K562 (cell line): ENCODE data around the gene CENPO. TPM values are rescaled to one million over a fixed set of nuclear protein-coding genes. Genes with fewer than 3 reads are reported as not detected.
A peak's percentile ranks its signal among the peaks of the same experiment; 100 is the strongest.

Experiments used
- DDX20 ChIP-seq: fragments of 450-650 bp; IDR thresholded peaks from 2 replicates; pipeline ENCODE4 v1.6.1; 2016; ENCODE audit warnings: missing genetic modification characterization, low read depth, mild to moderate bottlenecking, missing compliant biosample characterization, moderate library complexity
- EGR1 ChIP-seq: fragments of 450-650 bp; conservative IDR thresholded peaks from 2 replicates; pipeline ENCODE4 v1.6.1; 2017; ENCODE audit warnings: mild to moderate bottlenecking
- EP300 ChIP-seq: IDR thresholded peaks from 2 replicates; pipeline ENCODE4 v1.6.1; 2012; ENCODE audit warnings: low read length, improper control_type of control experiment
- KDM1A ChIP-seq, 2 experiments: fragments of 450-650 bp; IDR thresholded peaks; 2 replicates each; pipeline ENCODE4 v1.6.1; 2016; ENCODE audit warnings: mild to moderate bottlenecking in 2 of 2
- MED1 ChIP-seq: sonication (generic); formaldehyde crosslinking; IDR thresholded peaks from 2 replicates; pipeline ENCODE4 v1.8.1; 2023; ENCODE audit warnings: missing genetic modification reagents, borderline replicate concordance
- NR2C2 ChIP-seq, 2 experiments: fragments of 200-800 bp in 1 of 2; sonication (Bioruptor generic) in 1 of 2; sonication (generic) in 1 of 2; formaldehyde crosslinking in 1 of 2; IDR thresholded peaks; 2 replicates each; pipeline versions ENCODE4 v1.6.1 to v1.8.0; 2016 to 2022; ENCODE audit warnings: mild to moderate bottlenecking in 1 of 2, missing compliant biosample characterization in 1 of 2, missing genetic modification characterization in 1 of 2, missing genetic modification reagents in 1 of 2
- PCBP1 ChIP-seq: fragments of 200-400 bp; formaldehyde crosslinking; IDR thresholded peaks from 2 replicates; pipeline ENCODE4 v1.6.1; 2018; ENCODE audit warnings: mild to moderate bottlenecking, low read depth, low read length; ENCODE audit not compliant: poor library complexity, severe bottlenecking
- POLR2B ChIP-seq: fragments of 450-650 bp; IDR thresholded peaks from 2 replicates; pipeline ENCODE4 v1.6.1; 2018; ENCODE audit warnings: low read depth; ENCODE audit not compliant: partially characterized antibody
- RAD21 ChIP-seq, 2 experiments: fragments of 250-450 bp in 1 of 2; fragments of 450-650 bp in 1 of 2; sonication (Bioruptor Pico) in 1 of 2; formaldehyde crosslinking in 1 of 2; IDR thresholded peaks in 1 of 2; conservative IDR thresholded peaks in 1 of 2; 2 replicates each; pipeline versions ENCODE4 v1.4.0 to v1.8.0; 2020 to 2022; ENCODE audit warnings: mild to moderate bottlenecking in 2 of 2, moderate library complexity in 1 of 2
- RBBP5 ChIP-seq: fragments of 200-600 bp; sonication (generic); IDR thresholded peaks from 2 replicates; pipeline ENCODE4 v1.6.1; 2012; ENCODE audit warnings: borderline replicate concordance, mild to moderate bottlenecking, low read length, control low read depth, inconsistent platforms; ENCODE audit not compliant: insufficient read depth, poor library complexity, severe bottlenecking
- SNRNP70 ChIP-seq: fragments of 200-400 bp; formaldehyde crosslinking; optimal IDR thresholded peaks from 2 replicates; pipeline ENCODE3; 2017; ENCODE audit warnings: low read depth, low read length
- ZFX ChIP-seq: sonication (generic); formaldehyde crosslinking; IDR thresholded peaks from 2 replicates; pipeline ENCODE4 v1.8.0; 2022; ENCODE audit warnings: mild to moderate bottlenecking, missing genetic modification reagents, moderate library complexity
- ZNF3 ChIP-seq: fragments of 250-450 bp; sonication (Bioruptor Pico); IDR thresholded peaks from 2 replicates; pipeline ENCODE4 v1.5.0; 2021; ENCODE audit warnings: mild to moderate bottlenecking, moderate library complexity
- polyA plus RNA-seq, 8 experiments: library from polyadenylated mRNA; depleted of rRNA in 4 of 8; stranded (reverse) in 5 of 8; unstranded in 3 of 8; fragments of >200 nt; fragmentation: Nextera tagmentation in 2 of 8; fragmentation: Illumina TruSeq in 1 of 8; extraction: Ambion mirVana in 2 of 8; extraction: Trizol in 1 of 8; gene quantifications; 2 replicates each; pipeline versions ENCODE4 v1.2.1 to v1.2.3, GENCODE V29; 2011 to 2014; ENCODE audit warnings: inconsistent platforms in 1 of 8, missing spikeins in 1 of 8
- total RNA-seq, 7 experiments: library from RNA; depleted of rRNA in 6 of 7; stranded (reverse); fragments of >200 nt in 6 of 7; fragmentation: Illumina TruSeq in 2 of 7; extraction: Trizol in 2 of 7; gene quantifications; 2 replicates each; pipeline versions ENCODE4 v1.2.1 to v1.2.3, GENCODE V29; 2011 to 2021; ENCODE audit warnings: low replicate concordance in 1 of 7
- TF ChIP-seq, protein P1 (sequence below), 2 experiments: fragments of 450-650 bp; formaldehyde crosslinking in 1 of 2; IDR thresholded peaks; 2 replicates each; pipeline versions ENCODE4 v1.4.0 to v1.6.1; 2014 to 2020; ENCODE audit warnings: mild to moderate bottlenecking in 2 of 2, borderline replicate concordance in 1 of 2, low read depth in 1 of 2
- TF ChIP-seq, protein P2 (sequence below): fragments of 200-800 bp; sonication (Bioruptor generic); IDR thresholded peaks from 2 replicates; pipeline ENCODE4 v1.6.1; 2017; ENCODE audit warnings: missing genetic modification characterization, missing compliant biosample characterization
- TF ChIP-seq, protein P3 (sequence below): sonication (generic); formaldehyde crosslinking; IDR thresholded peaks from 2 replicates; pipeline ENCODE4 v1.8.0; 2022; ENCODE audit warnings: mild to moderate bottlenecking, missing genetic modification reagents, borderline replicate concordance

CENPO gene
- total and polyA plus RNA-seq, 9 of the 15 experiments (the other 6 are each of a cell fraction or from before 2014, with no cell fraction given), result 30.6 to 59.4 (median 38.9) TPM

- TF ChIP-seq, protein P1, sequence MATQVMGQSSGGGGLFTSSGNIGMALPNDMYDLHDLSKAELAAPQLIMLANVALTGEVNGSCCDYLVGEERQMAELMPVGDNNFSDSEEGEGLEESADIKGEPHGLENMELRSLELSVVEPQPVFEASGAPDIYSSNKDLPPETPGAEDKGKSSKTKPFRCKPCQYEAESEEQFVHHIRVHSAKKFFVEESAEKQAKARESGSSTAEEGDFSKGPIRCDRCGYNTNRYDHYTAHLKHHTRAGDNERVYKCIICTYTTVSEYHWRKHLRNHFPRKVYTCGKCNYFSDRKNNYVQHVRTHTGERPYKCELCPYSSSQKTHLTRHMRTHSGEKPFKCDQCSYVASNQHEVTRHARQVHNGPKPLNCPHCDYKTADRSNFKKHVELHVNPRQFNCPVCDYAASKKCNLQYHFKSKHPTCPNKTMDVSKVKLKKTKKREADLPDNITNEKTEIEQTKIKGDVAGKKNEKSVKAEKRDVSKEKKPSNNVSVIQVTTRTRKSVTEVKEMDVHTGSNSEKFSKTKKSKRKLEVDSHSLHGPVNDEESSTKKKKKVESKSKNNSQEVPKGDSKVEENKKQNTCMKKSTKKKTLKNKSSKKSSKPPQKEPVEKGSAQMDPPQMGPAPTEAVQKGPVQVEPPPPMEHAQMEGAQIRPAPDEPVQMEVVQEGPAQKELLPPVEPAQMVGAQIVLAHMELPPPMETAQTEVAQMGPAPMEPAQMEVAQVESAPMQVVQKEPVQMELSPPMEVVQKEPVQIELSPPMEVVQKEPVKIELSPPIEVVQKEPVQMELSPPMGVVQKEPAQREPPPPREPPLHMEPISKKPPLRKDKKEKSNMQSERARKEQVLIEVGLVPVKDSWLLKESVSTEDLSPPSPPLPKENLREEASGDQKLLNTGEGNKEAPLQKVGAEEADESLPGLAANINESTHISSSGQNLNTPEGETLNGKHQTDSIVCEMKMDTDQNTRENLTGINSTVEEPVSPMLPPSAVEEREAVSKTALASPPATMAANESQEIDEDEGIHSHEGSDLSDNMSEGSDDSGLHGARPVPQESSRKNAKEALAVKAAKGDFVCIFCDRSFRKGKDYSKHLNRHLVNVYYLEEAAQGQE (IDR thresholded peaks at IDR 0.05; ENCODE audit: borderline replicate concordance), result no peak
- TF ChIP-seq, protein P1 (CRISPR knock-in tag; IDR thresholded peaks at IDR 0.05; ENCODE audit: low read depth), result no peak
- TF ChIP-seq, protein P2, sequence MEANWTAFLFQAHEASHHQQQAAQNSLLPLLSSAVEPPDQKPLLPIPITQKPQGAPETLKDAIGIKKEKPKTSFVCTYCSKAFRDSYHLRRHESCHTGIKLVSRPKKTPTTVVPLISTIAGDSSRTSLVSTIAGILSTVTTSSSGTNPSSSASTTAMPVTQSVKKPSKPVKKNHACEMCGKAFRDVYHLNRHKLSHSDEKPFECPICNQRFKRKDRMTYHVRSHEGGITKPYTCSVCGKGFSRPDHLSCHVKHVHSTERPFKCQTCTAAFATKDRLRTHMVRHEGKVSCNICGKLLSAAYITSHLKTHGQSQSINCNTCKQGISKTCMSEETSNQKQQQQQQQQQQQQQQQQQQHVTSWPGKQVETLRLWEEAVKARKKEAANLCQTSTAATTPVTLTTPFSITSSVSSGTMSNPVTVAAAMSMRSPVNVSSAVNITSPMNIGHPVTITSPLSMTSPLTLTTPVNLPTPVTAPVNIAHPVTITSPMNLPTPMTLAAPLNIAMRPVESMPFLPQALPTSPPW (CRISPR knock-in tag), result peak; percentile 21; the same call in 1 of the 2 replicates
- peak; percentile 45 to 71; a peak in 2 of 4 replicates for TF ChIP-seq KDM1A (IDR thresholded peaks at IDR 0.05)
- TF ChIP-seq MED1 (CRISPR knock-in tag), result no peak
- TF ChIP-seq SNRNP70, result no peak
- TF ChIP-seq DDX20, result no peak
- TF ChIP-seq NR2C2 (CRISPR knock-in tag; IDR thresholded peaks at IDR 0.05), result no peak
- no peak for TF ChIP-seq NR2C2 (tag; IDR thresholded peaks at IDR 0.05)
- no peak for TF ChIP-seq PCBP1
- TF ChIP-seq POLR2B, result no peak
- peak; percentile 20 to 41; a peak in 3 of 4 replicates for TF ChIP-seq RAD21 (CRISPR knock-in tag; conservative IDR thresholded peaks at IDR 0.05 in 1 of 2, IDR thresholded peaks at IDR 0.05 in 1 of 2)
- no peak for TF ChIP-seq ZNF3 (CRISPR knock-in tag)
- no peak for TF ChIP-seq ZFX
- TF ChIP-seq EGR1, result no peak
- TF ChIP-seq, protein P3, sequence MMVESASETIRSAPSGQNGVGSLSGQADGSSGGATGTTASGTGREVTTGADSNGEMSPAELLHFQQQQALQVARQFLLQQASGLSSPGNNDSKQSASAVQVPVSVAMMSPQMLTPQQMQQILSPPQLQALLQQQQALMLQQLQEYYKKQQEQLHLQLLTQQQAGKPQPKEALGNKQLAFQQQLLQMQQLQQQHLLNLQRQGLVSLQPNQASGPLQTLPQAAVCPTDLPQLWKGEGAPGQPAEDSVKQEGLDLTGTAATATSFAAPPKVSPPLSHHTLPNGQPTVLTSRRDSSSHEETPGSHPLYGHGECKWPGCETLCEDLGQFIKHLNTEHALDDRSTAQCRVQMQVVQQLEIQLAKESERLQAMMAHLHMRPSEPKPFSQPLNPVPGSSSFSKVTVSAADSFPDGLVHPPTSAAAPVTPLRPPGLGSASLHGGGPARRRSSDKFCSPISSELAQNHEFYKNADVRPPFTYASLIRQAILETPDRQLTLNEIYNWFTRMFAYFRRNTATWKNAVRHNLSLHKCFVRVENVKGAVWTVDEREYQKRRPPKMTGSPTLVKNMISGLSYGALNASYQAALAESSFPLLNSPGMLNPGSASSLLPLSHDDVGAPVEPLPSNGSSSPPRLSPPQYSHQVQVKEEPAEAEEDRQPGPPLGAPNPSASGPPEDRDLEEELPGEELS (CRISPR knock-in tag), result no peak
- no peak for TF ChIP-seq RBBP5
- TF ChIP-seq EP300, result peak; percentile 42
Observed at GRCh38 chr2:24853996-24854395, 60.8 kb downstream of the CENPO start (continued).
